AG10803 (cell line): ENCODE measurements around the gene CAMK1.
"Not testable (repeated sequence)": the region's sequence is repeated elsewhere in the genome, so short reads cannot be mapped to it uniquely, and the experiment has no call there.

Experiments used
- DNase-seq: peaks from one replicate; pipeline ENCODE4 v3.0.0; 2010; ENCODE audit warnings: low read depth
- H3K4me3 ChIP-seq: 2 replicates; pipeline ENCODE4 v1.5.1; 2011; ENCODE audit warnings: mild to moderate bottlenecking, low read length, control low read depth
- TF ChIP-seq, protein P1 (sequence below): conservative IDR thresholded peaks from 2 replicates; pipeline ENCODE4 v1.5.1; 2011; ENCODE audit warnings: mild to moderate bottlenecking, low read length, control low read depth, inconsistent platforms

CAMK1 gene

GRCh38 chr3:9776896-9777693 lies 7.3 kb upstream of the CAMK1 start:
- no peak for DNase-seq
- H3K4me3 ChIP-seq = no peak overlapping the region
- TF ChIP-seq, protein P1, sequence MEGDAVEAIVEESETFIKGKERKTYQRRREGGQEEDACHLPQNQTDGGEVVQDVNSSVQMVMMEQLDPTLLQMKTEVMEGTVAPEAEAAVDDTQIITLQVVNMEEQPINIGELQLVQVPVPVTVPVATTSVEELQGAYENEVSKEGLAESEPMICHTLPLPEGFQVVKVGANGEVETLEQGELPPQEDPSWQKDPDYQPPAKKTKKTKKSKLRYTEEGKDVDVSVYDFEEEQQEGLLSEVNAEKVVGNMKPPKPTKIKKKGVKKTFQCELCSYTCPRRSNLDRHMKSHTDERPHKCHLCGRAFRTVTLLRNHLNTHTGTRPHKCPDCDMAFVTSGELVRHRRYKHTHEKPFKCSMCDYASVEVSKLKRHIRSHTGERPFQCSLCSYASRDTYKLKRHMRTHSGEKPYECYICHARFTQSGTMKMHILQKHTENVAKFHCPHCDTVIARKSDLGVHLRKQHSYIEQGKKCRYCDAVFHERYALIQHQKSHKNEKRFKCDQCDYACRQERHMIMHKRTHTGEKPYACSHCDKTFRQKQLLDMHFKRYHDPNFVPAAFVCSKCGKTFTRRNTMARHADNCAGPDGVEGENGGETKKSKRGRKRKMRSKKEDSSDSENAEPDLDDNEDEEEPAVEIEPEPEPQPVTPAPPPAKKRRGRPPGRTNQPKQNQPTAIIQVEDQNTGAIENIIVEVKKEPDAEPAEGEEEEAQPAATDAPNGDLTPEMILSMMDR = no peak

DNA sequence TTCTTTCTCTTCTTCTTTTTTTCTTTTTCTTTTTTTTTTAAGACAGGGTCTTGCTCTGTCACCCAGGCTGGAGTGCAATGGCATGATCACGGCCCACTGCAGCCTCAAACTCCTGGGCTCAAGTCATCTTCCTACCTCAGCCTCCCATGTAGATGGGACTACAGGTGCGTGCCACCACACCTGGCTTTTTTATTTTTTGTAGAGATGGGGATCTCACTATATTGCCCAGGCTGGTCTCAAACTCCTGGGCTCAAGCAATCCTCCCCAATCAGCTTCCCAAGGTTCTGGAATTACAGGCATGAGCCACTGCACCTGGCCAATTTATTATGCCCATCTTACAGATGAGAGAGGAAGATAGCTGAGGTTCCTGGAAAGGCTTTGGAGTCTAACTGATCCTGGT lies 1.3 kb upstream of the CAMK1 start:
- not testable (repeated sequence) for H3K4me3 ChIP-seq, DNase-seq

GRCh38 chr3:9770276-9770812 lies 597 bp upstream of the CAMK1 start:
- peak; percentile 26 for DNase-seq
- H3K4me3 ChIP-seq = peak overlapping the region; percentile 79
- TF ChIP-seq, protein P1 = no peak

DNA sequence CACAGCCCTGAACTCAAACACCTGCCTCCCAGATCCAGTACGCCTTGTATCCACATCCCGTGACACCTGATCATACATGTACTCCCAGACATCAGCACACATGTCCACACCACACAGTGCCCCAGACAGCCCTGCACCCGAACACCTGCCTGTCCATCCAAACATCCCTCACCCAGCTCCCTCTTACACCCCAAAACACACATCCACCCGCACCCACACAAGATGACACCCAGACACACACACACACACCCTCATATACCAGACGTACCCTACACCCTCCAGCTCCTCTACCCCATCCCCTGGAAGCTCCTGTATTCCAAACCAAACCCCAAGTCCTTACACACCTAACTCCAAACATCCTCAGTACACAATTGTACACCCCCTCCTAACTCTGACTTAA lies 735 bp downstream of the CAMK1 start:
- no peak for DNase-seq
- H3K4me3 ChIP-seq = peak overlapping the region; percentile 79
- TF ChIP-seq, protein P1 = no peak

DNA sequence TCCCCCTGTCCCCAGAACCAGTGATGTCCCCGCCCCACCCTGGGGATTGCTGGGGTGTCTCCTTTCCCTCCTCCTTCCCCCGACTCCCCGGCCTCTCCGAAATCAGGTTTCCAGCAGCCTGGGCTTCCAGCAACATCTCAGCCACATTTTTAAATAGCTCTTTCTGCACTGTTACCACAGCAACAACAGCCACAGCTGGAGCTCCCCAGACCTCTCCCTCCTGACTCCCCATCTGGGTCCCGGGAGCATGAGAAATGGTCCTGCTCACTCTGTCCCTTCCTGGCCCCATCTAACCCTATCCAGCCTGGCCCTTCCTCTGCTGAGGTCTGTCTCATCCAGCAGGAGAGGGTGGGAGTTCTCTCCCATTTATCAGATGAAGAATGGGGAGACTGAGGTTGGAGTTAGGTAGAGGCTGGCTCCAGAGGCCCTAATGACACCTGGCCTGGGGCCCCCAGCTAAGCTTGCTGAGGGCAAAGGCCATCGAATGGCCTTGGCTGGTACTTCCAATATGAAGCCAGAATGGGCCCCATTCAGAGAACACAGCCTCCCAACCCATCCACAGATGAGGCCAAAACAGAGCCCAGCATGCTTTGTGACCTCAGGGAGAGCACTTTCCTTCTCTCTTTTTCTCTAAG lies 1.5 kb downstream of the CAMK1 start:
- H3K4me3 ChIP-seq = no peak overlapping the region
- no peak for DNase-seq
- TF ChIP-seq, protein P1 = no peak

DNA sequence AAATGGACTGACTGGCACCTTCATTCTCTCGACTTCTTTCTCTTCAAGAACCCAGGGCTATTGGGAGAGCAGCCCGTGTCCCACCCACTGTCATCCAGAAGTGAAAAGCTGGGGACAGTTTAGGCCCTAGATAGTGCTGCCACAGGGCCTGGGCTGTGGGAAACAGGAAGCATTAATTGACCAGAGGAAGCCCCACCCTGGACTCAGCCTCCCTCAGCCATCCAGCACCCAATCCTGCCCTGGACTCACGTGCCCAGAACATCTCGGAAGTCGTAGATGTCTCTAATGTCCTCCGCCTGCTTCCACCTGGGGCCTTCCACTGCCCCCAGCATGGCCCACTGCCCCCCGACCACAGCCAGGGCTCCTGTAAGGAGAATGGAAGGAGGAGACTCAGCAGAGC lies 2.3 kb downstream of the CAMK1 start:
- TF ChIP-seq, protein P1 = no peak
- no peak overlapping the region for H3K4me3 ChIP-seq

GRCh38 chr3:9765865-9766264 lies 3.9 kb downstream of the CAMK1 start:
- TF ChIP-seq, protein P1 = no peak
- H3K4me3 ChIP-seq = no peak overlapping the region
- DNase-seq = no peak

More for the DNA sequence above, 2.3 kb downstream of the CAMK1 start:
- DNase-seq = no peak
